H9 (cell line): ENCODE data around the gene ARF5. TPM values are rescaled to one million over a fixed set of nuclear protein-coding genes. Genes with fewer than 3 reads are reported as not detected.

Experiments
- DNase-seq: peaks from one replicate; pipeline ENCODE4 v3.0.0-alpha.2; 2017
- H2AFZ ChIP-seq: one replicate; pipeline ENCODE4 v1.6.1; 2013; ENCODE audit warnings: mild to moderate bottlenecking, low read length, control low read depth, moderate library complexity
- H2AK5ac ChIP-seq: 2 replicates; pipeline ENCODE4 v1.6.1; 2013; ENCODE audit warnings: low read length, control low read depth, mixed read lengths; ENCODE audit not compliant: insufficient read length
- H2BK120ac ChIP-seq: one replicate; pipeline ENCODE4 v1.6.1; 2013; ENCODE audit warnings: low read depth, mild to moderate bottlenecking, low read length, control low read depth, inconsistent platforms; ENCODE audit not compliant: poor library complexity, severe bottlenecking
- H2BK12ac ChIP-seq: 2 replicates; pipeline ENCODE4 v1.6.1; 2013; ENCODE audit warnings: low read length, control low read depth, mixed read lengths, low read depth; ENCODE audit not compliant: insufficient read length
- H2BK15ac ChIP-seq: 2 replicates; pipeline ENCODE4 v1.6.1; 2013; ENCODE audit warnings: low read depth, low read length, control low read depth
- H2BK20ac ChIP-seq: one replicate; pipeline ENCODE4 v1.6.1; 2013; ENCODE audit warnings: low read depth, mild to moderate bottlenecking, low read length, control low read depth, inconsistent platforms; ENCODE audit not compliant: poor library complexity, severe bottlenecking
- H2BK5ac ChIP-seq: 2 replicates; pipeline ENCODE4 v1.6.1; 2013; ENCODE audit warnings: low read length, control low read depth, mixed read lengths; ENCODE audit not compliant: insufficient read length
- H3K14ac ChIP-seq: 2 replicates; pipeline ENCODE4 v1.6.1; 2013; ENCODE audit warnings: low read length, control low read depth; ENCODE audit not compliant: insufficient read depth
- H3K18ac ChIP-seq: 2 replicates; pipeline ENCODE4 v1.6.1; 2013; ENCODE audit warnings: low read depth, mild to moderate bottlenecking, mixed read lengths, low read length, control low read depth; ENCODE audit not compliant: insufficient read length
- H3K23ac ChIP-seq: 2 replicates; pipeline ENCODE4 v1.6.1; 2013; ENCODE audit warnings: low read length, control low read depth, mixed read lengths, low read depth; ENCODE audit not compliant: insufficient read length
- H3K23me2 ChIP-seq: 2 replicates; pipeline ENCODE4 v1.6.1; 2013; ENCODE audit warnings: low read depth, mild to moderate bottlenecking, mixed read lengths, low read length, control low read depth; ENCODE audit not compliant: insufficient read length, poor library complexity, severe bottlenecking
- H3K27ac ChIP-seq: 2 replicates; pipeline ENCODE4 v1.5.1; 2013; ENCODE audit warnings: low read length, control low read depth, mixed read lengths, low read depth; ENCODE audit not compliant: insufficient read length
- H3K27me3 ChIP-seq: 2 replicates; pipeline ENCODE4 v1.6.1; 2013; ENCODE audit warnings: low read length, control low read depth, inconsistent platforms; ENCODE audit not compliant: insufficient read depth
- H3K4ac ChIP-seq: 2 replicates; pipeline ENCODE4 v1.6.1; 2013; ENCODE audit warnings: low read depth, mild to moderate bottlenecking, control low read depth, inconsistent platforms, low read length, moderate library complexity
- H3K4me1 ChIP-seq: 2 replicates; pipeline ENCODE4 v1.6.1; 2013; ENCODE audit warnings: low read length, control low read depth, inconsistent platforms; ENCODE audit not compliant: insufficient read depth
- H3K4me2 ChIP-seq: 2 replicates; pipeline ENCODE4 v1.6.1; 2013; ENCODE audit warnings: low read length, control low read depth, mixed read lengths; ENCODE audit not compliant: insufficient read length, insufficient read depth
- H3K56ac ChIP-seq: 2 replicates; pipeline ENCODE4 v1.6.1; 2013; ENCODE audit warnings: low read depth, mild to moderate bottlenecking, mixed read lengths, low read length, control low read depth; ENCODE audit not compliant: insufficient read length
- H3K79me1 ChIP-seq: 2 replicates; pipeline ENCODE4 v1.6.1; 2013; ENCODE audit warnings: low read depth, mild to moderate bottlenecking, moderate library complexity, low read length, control low read depth, inconsistent platforms; ENCODE audit not compliant: insufficient read depth, poor library complexity, severe bottlenecking
- H3K79me2 ChIP-seq: 2 replicates; pipeline ENCODE4 v1.6.1; 2013; ENCODE audit warnings: low read length, control low read depth, inconsistent platforms; ENCODE audit not compliant: insufficient read depth
- H3K9ac ChIP-seq: 2 replicates; pipeline ENCODE4 v1.6.1; 2013; ENCODE audit warnings: low read length, control low read depth, mixed read lengths; ENCODE audit not compliant: insufficient read length; ENCODE audit errors: extremely low read depth
- H3K9me3 ChIP-seq: one replicate; pipeline ENCODE4 v1.6.1; 2013; ENCODE audit warnings: low read depth, low read length, inconsistent platforms; ENCODE audit not compliant: control insufficient read depth
- H3T11ph ChIP-seq: one replicate; pipeline ENCODE4 v1.6.1; 2013; ENCODE audit warnings: mild to moderate bottlenecking, low read length, control low read depth, inconsistent platforms
- H4K20me1 ChIP-seq: one replicate; pipeline ENCODE4 v1.6.1; 2013; ENCODE audit not compliant: control insufficient read depth, insufficient read length, insufficient read depth
- H4K5ac ChIP-seq: 2 replicates; pipeline ENCODE4 v1.6.1; 2013; ENCODE audit warnings: low read depth, mild to moderate bottlenecking, mixed read lengths, low read length, control low read depth; ENCODE audit not compliant: insufficient read length
- H4K8ac ChIP-seq: replicated peaks from 2 replicates; pipeline ENCODE4 v1.6.1; 2013; ENCODE audit warnings: low read length, control low read depth, mixed read lengths, low read depth; ENCODE audit not compliant: insufficient read length
- H4K91ac ChIP-seq: 2 replicates; pipeline ENCODE4 v1.6.1; 2013; ENCODE audit warnings: low read depth, mild to moderate bottlenecking, moderate library complexity, mixed read lengths, low read length, control low read depth; ENCODE audit not compliant: insufficient read length
- H3K27ac Mint-ChIP-seq, 3 experiments: 2 replicates in 2 of 3; 3 replicates in 1 of 3; pipeline ENCODE4 v1.8.0; 2020 to 2021; ENCODE audit warnings: mixed read lengths in 3 of 3, mild to moderate bottlenecking in 1 of 3, moderate library complexity in 1 of 3
- H3K27me3 Mint-ChIP-seq: 2 replicates; pipeline ENCODE4 v1.8.0; 2021; ENCODE audit warnings: low read depth, mild to moderate bottlenecking, moderate library complexity, mixed read lengths
- H3K36me3 Mint-ChIP-seq, 3 experiments: 2 replicates in 2 of 3; 3 replicates in 1 of 3; pipeline ENCODE4 v1.8.0; 2020 to 2021; ENCODE audit warnings: low read depth in 3 of 3, mixed read lengths in 3 of 3; ENCODE audit not compliant: insufficient read depth in 1 of 3
- H3K4me1 Mint-ChIP-seq, 2 experiments: 2 replicates each; pipeline ENCODE4 v1.8.0; 2020; ENCODE audit warnings: mixed read lengths in 2 of 2
- H3K4me3 Mint-ChIP-seq, 2 experiments: 2 replicates in 1 of 2; 3 replicates in 1 of 2; pipeline ENCODE4 v1.8.0; 2020 to 2021; ENCODE audit warnings: mild to moderate bottlenecking in 2 of 2, mixed read lengths in 2 of 2, moderate library complexity in 1 of 2
- H3K9me3 Mint-ChIP-seq, 2 experiments: 2 replicates in 1 of 2; 3 replicates in 1 of 2; pipeline ENCODE4 v1.8.0; 2020; ENCODE audit warnings: mild to moderate bottlenecking in 2 of 2, mixed read lengths in 2 of 2, moderate library complexity in 1 of 2
- WGBS: extraction: QIAGEN DNeasy Blood & Tissue Kit; methylation state at CpG from one replicate; pipeline ENCODE4 v1.1.7; 2013; ENCODE audit warnings: missing lambda C conversion rate, low lambda C conversion rate, mixed read lengths; ENCODE audit not compliant: insufficient read length; ENCODE audit errors: extremely low coverage; 5-methylcytosine and 5-hydroxymethylcytosine counted together
- total RNA-seq: library from RNA; stranded (reverse); gene quantifications from 2 replicates; pipeline ENCODE4 v1.2.1, GENCODE V29; 2021
- TF ChIP-seq, protein P1 (sequence below): fragments of 200-600 bp; sonication (generic); conservative IDR thresholded peaks from 3 replicates; pipeline ENCODE4 v1.8.0; 2021; ENCODE audit warnings: antibody characterized with exemption, mild to moderate bottlenecking

The ARF5 gene
- total RNA-seq, 1 experiment from 2014 or later: 169 TPM

DNA sequence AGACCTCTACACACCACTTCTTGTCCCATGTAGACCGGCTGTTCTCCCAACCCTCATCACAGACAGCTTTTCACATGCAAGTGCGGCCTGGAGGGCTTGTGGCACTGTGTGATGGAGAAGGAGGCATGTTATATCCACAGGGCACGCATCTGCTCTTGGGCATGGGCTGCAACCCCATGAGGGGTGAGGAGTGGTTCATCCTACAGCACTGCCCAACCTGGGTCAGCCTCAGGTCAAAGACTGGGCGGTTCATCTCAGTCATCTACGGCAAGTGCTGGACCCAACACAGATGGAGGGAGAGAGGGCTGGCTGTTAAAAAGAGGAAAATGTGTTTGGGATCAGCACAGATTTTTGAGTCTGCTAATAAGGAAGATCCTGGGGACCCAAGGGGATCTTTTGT lies 7.5 kb downstream of the ARF5 start:
- Mint-ChIP-seq H3K27ac (no peak overlapping the region), H3K4me1 (peaks cover 9 to 10% of the 10 kb centered on the region in 2 experiments), H3K27me3 (peaks cover 17% of the 10 kb centered on the region), H3K4me3 (no peak overlapping the region), H3K9me3 (no peaks in the 10 kb centered on the region), H3K36me3 (peaks cover 11 to 13% (median 13%) of the 10 kb centered on the region in 3 experiments; a peak in 6 of 7 replicates)
- H2AFZ ChIP-seq: no peak overlapping the region
- no peaks in the 10 kb centered on the region for H3K27me3 ChIP-seq
- no peak overlapping the region for H2AK5ac ChIP-seq
- no peak overlapping the region for H2BK15ac ChIP-seq
- H3K56ac ChIP-seq: no peak overlapping the region
- no peak overlapping the region for H3T11ph ChIP-seq
- H3K4ac ChIP-seq: no peak overlapping the region
- no peaks in the 10 kb centered on the region for H3K9me3 ChIP-seq
- no peaks in the 10 kb centered on the region for H3K79me1 ChIP-seq
- H2BK120ac ChIP-seq: no peak overlapping the region
- no peak overlapping the region for H3K18ac ChIP-seq
- H3K14ac ChIP-seq: no peak overlapping the region
- TF ChIP-seq, protein P1, sequence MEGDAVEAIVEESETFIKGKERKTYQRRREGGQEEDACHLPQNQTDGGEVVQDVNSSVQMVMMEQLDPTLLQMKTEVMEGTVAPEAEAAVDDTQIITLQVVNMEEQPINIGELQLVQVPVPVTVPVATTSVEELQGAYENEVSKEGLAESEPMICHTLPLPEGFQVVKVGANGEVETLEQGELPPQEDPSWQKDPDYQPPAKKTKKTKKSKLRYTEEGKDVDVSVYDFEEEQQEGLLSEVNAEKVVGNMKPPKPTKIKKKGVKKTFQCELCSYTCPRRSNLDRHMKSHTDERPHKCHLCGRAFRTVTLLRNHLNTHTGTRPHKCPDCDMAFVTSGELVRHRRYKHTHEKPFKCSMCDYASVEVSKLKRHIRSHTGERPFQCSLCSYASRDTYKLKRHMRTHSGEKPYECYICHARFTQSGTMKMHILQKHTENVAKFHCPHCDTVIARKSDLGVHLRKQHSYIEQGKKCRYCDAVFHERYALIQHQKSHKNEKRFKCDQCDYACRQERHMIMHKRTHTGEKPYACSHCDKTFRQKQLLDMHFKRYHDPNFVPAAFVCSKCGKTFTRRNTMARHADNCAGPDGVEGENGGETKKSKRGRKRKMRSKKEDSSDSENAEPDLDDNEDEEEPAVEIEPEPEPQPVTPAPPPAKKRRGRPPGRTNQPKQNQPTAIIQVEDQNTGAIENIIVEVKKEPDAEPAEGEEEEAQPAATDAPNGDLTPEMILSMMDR: no peak
- DNase-seq: no peak
- H4K20me1 ChIP-seq: no peaks in the 10 kb centered on the region
- no peak overlapping the region for H3K4me2 ChIP-seq
- no CpG with 5 or more reads among the region's 5 CpGs for WGBS
- no peak overlapping the region for H3K9ac ChIP-seq
- no peak overlapping the region for H4K91ac ChIP-seq
- H3K4me1 ChIP-seq: peaks cover under 1% of the 10 kb centered on the region; the same call in 1 of the 2 replicates
- no peak overlapping the region for H4K8ac ChIP-seq
- no peak overlapping the region for H3K23ac ChIP-seq
- H3K79me2 ChIP-seq: no peaks in the 10 kb centered on the region
- no peak overlapping the region for H4K5ac ChIP-seq
- H2BK5ac ChIP-seq: no peak overlapping the region
- no peak overlapping the region for H2BK20ac ChIP-seq
- H2BK12ac ChIP-seq: no peak overlapping the region
- no peaks in the 10 kb centered on the region for H3K23me2 ChIP-seq
- H3K27ac ChIP-seq: no peak overlapping the region
